HEK293T (cell line): ENCODE data around the gene RELB.

Experiments
- CTCF ChIA-PET: fragments of 350-600 bp; formaldehyde crosslinking; extraction: SDS; loops from one replicate; lab custom pipeline; 2021; ENCODE audit warnings: antibody characterized with exemption, inconsistent platforms; lab: Yijun Ruan, JAX
- POLR2A ChIA-PET: fragments of 350-600 bp; formaldehyde crosslinking; extraction: SDS; loops from one replicate; lab custom pipeline; 2020; ENCODE audit warnings: antibody characterized with exemption, inconsistent platforms; lab: Yijun Ruan, JAX
- DNase-seq: peaks from one replicate; pipeline ENCODE4 v3.0.0; 2012; ENCODE audit warnings: mixed read lengths; ENCODE audit errors: extremely low spot score
- ARNT ChIP-seq: fragments of 450-650 bp; IDR thresholded peaks from 2 replicates; pipeline ENCODE4 v1.6.1; 2017; ENCODE audit warnings: mild to moderate bottlenecking
- BHLHE40 ChIP-seq: fragments of 450-650 bp; IDR thresholded peaks from 2 replicates; pipeline ENCODE4 v1.6.1; 2016; ENCODE audit warnings: mild to moderate bottlenecking, moderate library complexity, borderline replicate concordance
- CTBP1 ChIP-seq: fragments of 450-650 bp; IDR thresholded peaks from 2 replicates; pipeline ENCODE4 v1.6.1; 2016; ENCODE audit warnings: borderline replicate concordance
- ELF4 ChIP-seq: fragments of 450-650 bp; IDR thresholded peaks from 2 replicates; pipeline ENCODE4 v1.6.1; 2017; ENCODE audit warnings: antibody characterized with exemption
- FOXA1 ChIP-seq: fragments of 450-650 bp; IDR thresholded peaks from 2 replicates; pipeline ENCODE4 v1.6.1; 2016; ENCODE audit warnings: mild to moderate bottlenecking
- FOXK2 ChIP-seq: fragments of 450-650 bp; IDR thresholded peaks from 2 replicates; pipeline ENCODE4 v1.6.1; 2016; ENCODE audit warnings: mild to moderate bottlenecking
- FOXM1 ChIP-seq: fragments of 450-650 bp; IDR thresholded peaks from 2 replicates; pipeline ENCODE4 v1.6.1; 2017; ENCODE audit warnings: mild to moderate bottlenecking, borderline replicate concordance
- HDGF ChIP-seq: fragments of 450-650 bp; IDR thresholded peaks from 2 replicates; pipeline ENCODE4 v1.6.1; 2017; ENCODE audit warnings: antibody characterized with exemption, borderline replicate concordance
- L3MBTL2 ChIP-seq: fragments of 450-650 bp; conservative IDR thresholded peaks from 2 replicates; pipeline ENCODE4 v1.6.1; 2016; ENCODE audit warnings: mild to moderate bottlenecking
- LEF1 ChIP-seq: fragments of 450-650 bp; IDR thresholded peaks from 2 replicates; pipeline ENCODE4 v1.6.1; 2017; ENCODE audit warnings: mild to moderate bottlenecking, borderline replicate concordance
- NFRKB ChIP-seq: fragments of 450-650 bp; IDR thresholded peaks from 2 replicates; pipeline ENCODE4 v1.6.1; 2016; ENCODE audit warnings: mild to moderate bottlenecking, moderate library complexity
- PKNOX1 ChIP-seq: fragments of 450-650 bp; IDR thresholded peaks from 2 replicates; pipeline ENCODE4 v1.6.1; 2016
- SP1 ChIP-seq: fragments of 450-650 bp; IDR thresholded peaks from 2 replicates; pipeline ENCODE4 v1.6.1; 2017
- SUZ12 ChIP-seq: fragments of 450-650 bp; IDR thresholded peaks from 2 replicates; pipeline ENCODE4 v1.6.1; 2016; ENCODE audit warnings: mild to moderate bottlenecking
- TARDBP ChIP-seq: fragments of 450-650 bp; IDR thresholded peaks from 2 replicates; pipeline ENCODE4 v1.6.1; 2016
- ZNF384 ChIP-seq: fragments of 450-650 bp; IDR thresholded peaks from 2 replicates; pipeline ENCODE4 v1.6.1; 2016

RELB gene

GRCh38 chr19:45016388-45017314 lies 15.4 kb downstream of the RELB start:
- ChIA-PET CTCF (interaction anchor here (0.6 to 1.0 kb wide), 4 partner anchors 10 to 1745 kb away, joined by 3 to 4 read pairs (median 3); partner anchors contain the start of gene CLASRP), POLR2A (no interaction called here)
- peak; percentile 69 for DNase-seq
- TF ChIP-seq LEF1: no peak
- TF ChIP-seq FOXM1: no peak
- TF ChIP-seq FOXA1: no peak
- no peak for TF ChIP-seq FOXK2
- TF ChIP-seq ZNF384: no peak
- TF ChIP-seq CTBP1: no peak
- TF ChIP-seq SUZ12: no peak
- TF ChIP-seq TARDBP: no peak
- TF ChIP-seq PKNOX1: no peak
- no peak for TF ChIP-seq NFRKB
- TF ChIP-seq ARNT: no peak
- no peak for TF ChIP-seq HDGF
- no peak for TF ChIP-seq L3MBTL2
- no peak for TF ChIP-seq BHLHE40
- no peak for TF ChIP-seq SP1
- no peak for TF ChIP-seq ELF4

- TF ChIP-seq ELF4: no peak
- no peak for TF ChIP-seq SP1
- no peak for TF ChIP-seq ZNF384
- DNase-seq: no peak
- POLR2A ChIA-PET: interaction anchor here (1.0 kb wide), 1 partner anchor 20 kb away, joined by 5 read pairs; the partner anchor contains the start of gene CLASRP
- CTCF ChIA-PET: no interaction called here
Measured at GRCh38 chr19:45019187-45019586, 17.9 kb downstream of the RELB start.

- ChIA-PET CTCF (no interaction called here), POLR2A (no interaction called here)
- no peak for DNase-seq
- TF ChIP-seq ZNF384: no peak
- TF ChIP-seq LEF1: no peak
- TF ChIP-seq FOXA1: no peak
- no peak for TF ChIP-seq FOXM1
Measured at GRCh38 chr19:45020071-45020470, 18.8 kb downstream of the RELB start.

- ChIA-PET POLR2A (no interaction called here), CTCF (no interaction called here)
- no peak for DNase-seq
- TF ChIP-seq SP1 (no peak), ELF4 (no peak), HDGF (no peak), SUZ12 (no peak), FOXA1 (no peak), LEF1 (no peak), FOXM1 (no peak), ARNT (no peak), CTBP1 (no peak), BHLHE40 (no peak), FOXK2 (no peak), NFRKB (no peak), ZNF384 (no peak), PKNOX1 (no peak), TARDBP (no peak), L3MBTL2 (no peak)
Measured at GRCh38 chr19:45021971-45022370, 20.7 kb downstream of the RELB start.

GRCh38 chr19:45023048-45023447 lies 21.8 kb downstream of the RELB start:
- DNase-seq: no peak
- TF ChIP-seq ZNF384 (no peak), BHLHE40 (no peak), L3MBTL2 (no peak), FOXK2 (no peak), PKNOX1 (no peak), FOXA1 (no peak), TARDBP (no peak), SUZ12 (no peak), CTBP1 (no peak), SP1 (no peak), FOXM1 (no peak), LEF1 (no peak), ARNT (no peak), HDGF (no peak), NFRKB (no peak), ELF4 (no peak)
- POLR2A ChIA-PET: no interaction called here
- CTCF ChIA-PET: interaction anchor here (0.7 kb wide), 1 partner anchor 15 kb away, joined by 3 read pairs; no protein-coding TSS in a partner anchor

GRCh38 chr19:45025264-45025663 lies 24.0 kb downstream of the RELB start:
- TF ChIP-seq FOXA1 (no peak), SP1 (no peak), FOXK2 (no peak), TARDBP (no peak), SUZ12 (no peak), ARNT (no peak), ELF4 (no peak), HDGF (no peak), FOXM1 (no peak), L3MBTL2 (no peak), ZNF384 (no peak), BHLHE40 (no peak), CTBP1 (no peak), NFRKB (no peak), PKNOX1 (no peak), LEF1 (no peak)
- CTCF ChIA-PET: no interaction called here
- DNase-seq: no peak
- POLR2A ChIA-PET: no interaction called here
